Fibroblast of skin of scalp (primary cell): ENCODE data around the gene NR2F1-AS1.

ENCODE experiments used
- DNase-seq: peaks from one replicate; pipeline ENCODE4 v3.0.0-alpha.2; 2013

The NR2F1-AS1 gene

DNA sequence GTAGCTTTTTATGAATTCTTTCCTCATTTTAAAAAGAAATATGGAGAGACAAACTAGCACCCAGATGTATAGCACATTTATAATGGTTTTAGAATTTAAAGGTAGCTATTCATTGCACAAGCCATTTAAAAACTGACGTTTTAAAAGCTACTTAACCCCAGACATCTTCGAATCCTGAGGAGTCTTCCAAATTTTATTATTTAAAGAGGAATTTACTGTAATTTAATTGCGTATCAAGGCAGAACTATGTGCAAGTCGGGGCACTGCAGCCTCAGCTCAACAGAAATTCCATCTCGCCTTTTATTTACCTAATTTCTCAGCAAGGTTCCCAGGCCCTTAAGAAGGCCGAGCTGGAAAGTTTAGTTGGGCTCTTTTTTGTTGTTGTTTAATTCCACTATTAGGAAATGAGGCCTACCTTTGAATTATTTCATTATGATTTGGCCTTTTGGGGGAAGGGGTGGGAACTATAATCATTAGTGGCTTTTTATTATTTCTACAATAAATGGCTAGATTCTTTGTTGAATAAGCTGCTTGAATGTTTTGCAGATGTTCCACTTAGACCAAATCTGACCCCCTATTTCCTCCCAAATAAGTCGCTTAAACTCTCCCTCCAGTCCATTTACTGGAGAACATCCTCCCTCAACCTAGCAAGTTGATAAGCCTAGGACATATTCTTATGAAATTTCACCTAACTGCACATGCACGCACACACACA is 22.2 kb upstream of the NR2F1-AS1 start:
- DNase-seq = no peak

DNA sequence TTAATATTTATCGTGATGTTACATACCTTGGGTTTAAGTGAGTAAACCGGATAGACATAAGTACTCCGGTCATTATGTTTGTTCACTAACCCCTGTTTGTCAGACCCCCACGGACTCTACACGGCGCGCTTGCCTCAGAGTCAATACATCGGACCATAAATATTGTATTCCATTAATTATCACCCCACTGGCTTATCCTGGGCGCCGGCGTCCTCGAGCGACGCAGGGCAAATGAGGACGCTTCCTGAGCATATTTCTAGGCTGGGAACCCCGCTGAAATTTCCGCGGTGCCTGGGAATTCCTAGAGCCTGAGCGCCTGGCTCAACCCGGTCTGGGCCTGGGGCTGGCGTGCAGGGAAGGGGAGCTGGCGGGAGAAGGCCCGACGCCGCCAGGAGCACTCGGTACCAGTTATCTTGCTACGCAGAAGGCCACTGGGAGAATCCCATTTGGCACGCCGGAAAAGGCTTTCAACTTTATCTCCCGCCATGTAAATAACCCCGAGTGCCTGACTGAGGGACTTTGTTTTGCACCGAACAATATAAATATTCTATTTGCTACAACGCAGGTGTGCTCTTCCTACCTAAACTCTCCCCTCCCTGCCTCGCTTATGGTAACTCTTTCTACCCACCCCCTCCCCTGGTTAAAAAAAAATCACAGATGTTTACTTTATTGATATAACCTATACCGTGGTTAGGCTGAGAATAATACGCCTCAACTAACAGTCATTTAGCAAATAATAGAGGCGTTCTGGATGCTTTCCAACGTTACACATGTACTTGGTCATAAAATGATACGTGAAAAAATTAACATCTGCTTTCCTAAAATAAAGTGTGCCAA is 21.4 kb upstream of the NR2F1-AS1 start:
- DNase-seq = no peak

DNA sequence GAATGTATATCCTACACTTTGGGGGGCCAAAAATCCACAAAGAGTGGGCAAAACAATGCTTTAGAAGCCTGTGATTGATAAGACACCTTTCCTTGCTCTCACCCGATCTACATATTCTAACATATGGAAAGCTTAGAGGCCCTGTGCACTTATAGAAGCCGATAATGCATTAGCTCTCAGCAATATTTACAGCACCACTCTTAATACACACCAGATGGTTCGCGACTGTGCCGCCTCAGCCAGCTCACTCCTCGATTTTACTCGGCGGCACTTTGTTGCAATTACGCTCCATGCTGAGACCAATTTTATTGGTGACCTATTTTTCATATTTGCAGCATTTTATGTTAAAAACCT is 20.8 kb upstream of the NR2F1-AS1 start:
- peak; percentile 39 for DNase-seq

DNA sequence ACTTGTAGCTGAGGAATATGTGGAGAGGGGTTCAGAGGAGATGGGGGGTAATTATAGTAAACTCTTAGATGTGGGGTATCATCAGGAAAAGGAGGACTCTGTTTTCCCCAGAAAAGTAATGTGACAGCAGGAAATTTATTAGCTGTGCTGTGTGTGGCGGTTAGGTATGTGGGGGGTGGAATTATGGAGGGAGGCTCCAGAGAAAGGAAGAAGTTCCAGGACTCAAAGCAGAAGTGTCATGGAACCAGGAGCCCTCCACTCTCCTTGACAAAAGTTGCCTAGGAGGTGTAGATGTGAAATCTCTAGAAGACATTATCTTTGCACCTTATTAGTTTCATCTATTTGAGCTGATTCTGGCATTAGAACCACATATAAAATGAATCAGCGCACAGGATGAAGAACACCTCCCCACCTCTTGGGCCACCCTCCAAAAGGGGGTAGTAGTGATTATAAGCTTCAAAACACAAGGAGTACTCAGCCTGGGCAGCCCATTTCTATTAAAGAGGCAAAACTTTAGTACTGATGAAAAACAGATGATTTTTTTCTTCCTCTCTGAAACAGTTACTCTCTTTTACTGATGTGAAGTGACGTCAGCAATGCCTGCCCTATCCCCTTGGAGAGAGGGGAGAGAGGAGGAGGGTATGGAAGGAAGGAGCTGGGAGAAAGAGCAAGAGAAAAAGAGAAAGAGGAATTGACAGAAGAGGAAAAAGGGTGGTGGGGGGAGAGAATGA is 20.2 kb upstream of the NR2F1-AS1 start:
- peak; percentile 75 for DNase-seq

DNA sequence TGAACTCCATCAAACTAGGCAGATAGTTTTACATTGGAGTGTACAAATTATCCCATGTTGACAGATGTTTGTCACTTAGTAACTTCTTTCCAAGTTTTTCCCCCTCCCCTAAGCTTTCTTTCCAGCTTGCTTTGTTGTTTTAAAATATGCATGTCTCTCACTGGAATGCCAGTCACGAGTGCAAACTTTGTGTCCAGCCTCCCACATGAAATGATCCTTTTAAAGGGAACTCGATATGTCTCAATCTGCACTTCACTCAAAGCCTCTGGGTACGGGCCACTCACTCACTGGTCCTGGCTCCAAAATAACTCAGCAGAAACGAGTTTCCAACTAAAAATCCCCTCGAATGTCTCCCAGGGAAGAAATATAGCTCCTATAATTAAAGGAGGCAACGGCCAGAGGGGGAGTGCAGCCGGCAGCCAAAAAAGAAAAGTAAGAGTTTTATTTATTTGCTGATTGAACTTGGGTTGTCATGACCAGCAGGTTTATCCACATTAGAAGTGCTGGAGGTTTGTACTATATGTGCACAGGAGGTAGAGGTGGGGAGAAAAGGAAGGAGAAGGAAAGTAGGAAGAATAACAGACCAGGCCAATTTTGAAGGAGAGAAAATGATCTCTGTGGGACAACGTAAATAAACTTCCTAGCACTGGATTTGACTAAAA is 19.5 kb upstream of the NR2F1-AS1 start:
- peak; percentile 23 for DNase-seq

DNA sequence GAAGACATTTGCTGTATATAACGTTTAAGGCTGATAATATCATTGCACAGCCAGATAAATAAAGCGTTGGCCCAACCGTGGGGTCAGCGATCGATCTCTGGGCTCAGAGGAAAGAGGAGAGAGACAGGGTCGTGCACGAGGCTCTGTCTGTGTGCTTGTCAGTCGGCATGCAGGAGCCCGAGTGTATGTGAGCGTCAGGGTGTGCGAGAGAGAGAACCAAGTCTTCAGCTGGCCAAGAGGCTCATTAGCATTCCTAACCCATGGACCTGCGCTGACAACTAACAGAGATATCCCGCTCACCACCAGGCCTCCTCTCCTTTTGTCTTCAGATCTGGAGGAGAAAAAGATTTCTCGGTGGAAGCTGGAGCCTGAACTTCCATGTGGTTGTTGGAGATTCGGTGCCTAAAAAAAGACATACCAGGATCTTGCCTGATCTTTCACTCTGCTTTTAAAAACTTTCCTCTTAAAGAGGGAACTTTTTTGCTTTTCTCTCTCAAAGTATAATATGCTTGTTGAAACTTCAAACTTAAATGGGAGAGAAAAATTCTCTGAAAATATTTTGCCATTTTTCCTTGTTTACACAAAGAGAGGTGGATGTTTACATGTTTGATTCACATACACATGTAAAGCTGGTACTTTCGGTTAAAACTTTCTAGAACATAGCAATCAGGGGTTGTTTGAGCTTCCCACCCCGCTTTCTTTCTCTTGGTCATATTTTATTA is 18.5 kb upstream of the NR2F1-AS1 start:
- no peak for DNase-seq

DNA sequence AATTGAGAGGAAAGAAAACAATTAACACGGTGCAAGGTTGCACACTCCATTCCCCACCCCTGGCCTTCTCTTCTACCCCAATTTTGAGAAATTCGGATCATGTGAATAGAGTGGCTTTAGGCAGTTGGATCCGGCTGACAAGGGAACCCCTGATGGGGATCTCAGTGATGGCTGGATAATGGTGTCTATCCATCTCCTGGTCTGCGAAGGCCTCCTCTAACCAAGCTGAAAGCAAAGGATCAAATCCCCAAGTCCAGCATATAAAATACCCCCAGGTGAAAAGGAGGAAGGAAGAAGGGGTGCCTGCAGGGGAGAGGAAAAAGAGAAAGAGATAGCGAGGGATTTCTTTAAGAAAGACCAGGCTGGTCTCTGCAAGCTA is 18.0 kb upstream of the NR2F1-AS1 start:
- DNase-seq = no peak

DNA sequence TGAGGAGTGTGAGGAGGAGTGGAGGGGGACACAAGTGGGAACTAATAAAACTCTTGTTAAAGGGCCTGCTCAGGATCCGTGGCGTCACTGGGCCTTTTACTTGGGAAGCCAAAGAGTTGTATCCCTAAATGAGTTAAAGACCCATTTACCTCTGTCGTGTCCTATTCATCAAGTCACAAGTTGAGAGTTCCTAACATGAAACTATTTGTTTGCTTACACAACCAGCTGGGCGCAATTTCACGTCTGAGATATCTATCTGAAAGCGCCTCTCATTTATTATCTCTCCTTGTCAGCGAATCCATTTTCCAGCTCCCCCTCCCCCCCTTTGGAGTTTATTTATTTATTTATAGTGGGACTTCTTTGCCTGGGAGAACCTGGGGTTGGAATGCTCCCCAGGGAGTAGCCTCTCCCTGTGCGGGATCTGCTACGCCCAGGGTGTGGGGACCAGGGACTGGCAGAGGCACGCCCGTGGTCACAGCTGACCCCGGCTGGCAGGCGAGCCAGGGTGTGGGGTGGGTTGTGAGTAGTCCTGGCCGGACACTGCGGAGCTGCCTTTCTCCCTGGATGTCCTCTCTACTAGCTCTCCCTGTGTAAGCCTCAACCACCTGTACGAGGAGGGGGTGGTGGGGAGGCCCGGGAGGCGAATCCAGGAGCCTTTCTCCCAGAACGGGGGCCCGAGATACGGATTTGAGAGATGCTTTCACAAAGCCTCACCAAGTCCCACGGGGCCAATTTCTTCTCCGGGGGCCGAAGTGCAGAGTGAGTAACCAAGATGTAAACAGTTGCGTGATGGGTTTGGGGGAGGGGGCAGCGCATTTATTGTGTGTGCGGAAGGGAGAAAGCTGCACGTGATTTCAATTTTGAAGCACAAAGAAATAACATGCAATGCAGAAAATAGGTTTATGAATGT is 17.3 kb upstream of the NR2F1-AS1 start:
- no peak for DNase-seq

DNA sequence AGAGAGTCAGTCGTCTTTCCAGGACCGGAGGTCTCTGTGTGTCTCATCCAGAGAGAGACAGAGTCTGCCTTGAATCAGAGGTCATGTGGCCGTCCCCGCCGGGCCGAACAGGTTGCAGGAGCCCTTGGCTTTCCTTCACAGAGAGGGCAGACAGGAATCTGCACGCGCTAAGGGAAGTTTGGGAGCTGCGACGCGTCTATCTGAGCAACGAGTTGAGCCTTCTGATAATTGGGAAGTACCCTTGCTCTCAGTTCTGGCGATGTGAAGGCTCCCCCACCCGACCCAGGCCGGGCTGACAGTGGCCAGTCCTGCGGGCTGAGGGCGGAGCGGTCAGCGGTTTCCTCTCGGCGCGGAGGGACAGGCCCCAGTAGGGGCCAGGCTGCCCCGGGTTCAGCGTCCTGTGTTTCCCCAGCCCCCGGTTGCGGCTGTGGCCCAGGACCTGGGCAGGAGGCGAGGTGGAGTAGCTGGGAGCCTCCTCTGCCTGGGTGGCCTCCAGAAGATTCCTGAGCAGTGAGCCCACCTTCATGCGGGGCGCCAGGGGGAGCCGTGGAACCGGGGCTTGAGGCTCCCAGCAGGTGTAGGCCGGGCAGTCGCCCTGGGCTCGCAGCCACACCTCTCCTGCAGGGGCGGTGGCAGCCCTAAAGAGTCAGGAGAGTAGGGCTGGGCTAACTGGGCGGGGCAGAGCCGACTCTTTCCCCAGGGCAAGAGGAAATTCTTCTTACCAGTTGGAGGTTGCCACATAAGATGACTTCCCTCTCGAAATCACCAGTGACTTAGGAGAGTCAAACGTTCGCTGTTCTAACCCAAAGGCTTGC is 15.9 kb upstream of the NR2F1-AS1 start:
- no peak for DNase-seq

DNA sequence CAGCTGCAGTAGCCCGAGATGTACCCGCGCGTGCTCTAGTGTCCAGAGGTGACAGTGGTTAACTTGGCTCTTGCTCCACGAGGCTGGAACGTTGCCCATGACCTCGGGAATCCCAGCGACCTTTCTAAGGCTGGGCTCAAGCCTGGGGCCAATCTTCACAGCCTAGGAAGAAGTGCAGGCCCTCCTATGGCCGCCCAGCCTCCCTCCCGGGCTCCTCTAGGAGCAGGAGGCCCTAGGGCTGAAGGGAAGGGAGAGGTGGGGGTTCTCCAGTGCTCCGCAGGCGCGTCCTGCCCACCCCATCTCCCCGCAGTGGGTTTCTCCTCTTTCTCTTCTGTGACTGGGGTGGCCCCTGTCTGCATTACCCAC is 15.3 kb upstream of the NR2F1-AS1 start:
- no peak for DNase-seq

DNA sequence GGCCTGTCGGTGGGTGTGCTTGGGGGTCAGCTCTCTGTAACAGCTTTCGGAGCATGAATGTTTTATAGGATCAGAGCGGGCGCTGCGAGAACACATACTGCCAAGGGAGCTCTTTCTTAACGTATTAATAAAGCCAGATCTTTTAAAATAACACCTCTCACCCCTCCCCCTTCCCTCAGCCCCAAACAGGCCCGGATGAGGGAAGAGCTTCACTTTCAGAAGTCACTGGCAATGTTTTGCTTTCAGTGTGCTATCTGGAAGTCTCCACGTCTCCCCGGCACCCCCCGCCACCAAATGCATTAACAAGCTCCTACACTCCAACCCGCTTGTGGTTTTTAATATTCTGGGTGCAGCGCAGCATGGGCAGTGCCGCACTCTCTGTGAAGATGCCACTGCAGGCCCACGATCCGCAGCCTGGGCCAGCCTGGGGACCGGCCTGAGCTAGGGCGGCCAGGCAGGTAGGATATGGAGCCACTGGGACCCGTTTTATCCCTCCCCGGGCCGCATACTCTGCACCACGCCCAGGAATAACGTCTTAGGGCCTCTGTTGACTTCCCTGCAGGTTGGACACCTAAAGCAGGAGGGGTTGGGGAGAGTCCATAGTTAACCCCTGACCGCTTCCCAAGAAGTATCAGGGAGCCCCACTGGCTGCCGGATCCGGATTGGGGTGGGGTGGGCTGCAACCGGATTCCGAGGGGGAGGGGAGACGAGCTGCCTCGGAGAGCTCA is 14.6 kb upstream of the NR2F1-AS1 start:
- no peak for DNase-seq

DNA sequence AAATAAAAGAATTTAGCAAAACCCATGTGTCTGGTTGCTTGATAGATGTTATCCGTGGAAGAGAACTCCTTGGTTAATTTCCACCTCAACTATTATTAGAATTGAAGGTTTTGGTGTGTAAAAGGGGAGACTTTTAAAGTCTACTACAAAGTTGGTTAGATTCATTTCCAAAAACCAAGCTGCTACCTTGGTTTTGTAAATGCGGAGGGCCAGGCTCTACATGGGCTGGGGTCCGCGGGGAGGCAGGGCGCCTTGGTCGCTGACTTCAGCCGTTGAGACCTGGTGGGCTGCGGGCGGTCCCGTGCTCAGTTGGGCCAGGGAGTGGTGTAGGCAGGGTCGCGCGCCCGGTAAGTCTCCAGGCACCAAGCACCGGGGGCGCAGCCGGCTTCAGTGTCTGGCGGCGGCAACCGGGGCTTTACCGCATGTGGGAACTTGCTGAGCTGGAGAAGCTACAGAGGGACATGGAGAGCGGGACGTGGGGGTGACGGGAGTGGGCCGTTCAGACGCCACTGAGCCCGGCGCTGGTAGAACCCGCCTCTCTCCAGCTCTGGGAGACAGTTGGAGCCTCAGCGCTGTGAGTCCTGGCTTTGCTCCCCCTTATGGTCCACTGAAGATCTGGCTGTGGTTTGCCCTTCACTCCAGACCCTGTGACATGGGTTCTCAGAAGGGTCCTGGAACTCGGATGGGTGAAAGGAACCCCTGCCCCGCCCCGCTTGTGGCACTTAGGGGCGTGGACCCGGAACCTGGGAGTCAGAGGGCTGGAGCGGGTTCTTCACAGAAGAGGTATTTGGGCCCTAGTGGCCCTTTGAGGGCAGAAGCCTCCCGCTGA is 13.8 kb upstream of the NR2F1-AS1 start:
- no peak for DNase-seq

DNA sequence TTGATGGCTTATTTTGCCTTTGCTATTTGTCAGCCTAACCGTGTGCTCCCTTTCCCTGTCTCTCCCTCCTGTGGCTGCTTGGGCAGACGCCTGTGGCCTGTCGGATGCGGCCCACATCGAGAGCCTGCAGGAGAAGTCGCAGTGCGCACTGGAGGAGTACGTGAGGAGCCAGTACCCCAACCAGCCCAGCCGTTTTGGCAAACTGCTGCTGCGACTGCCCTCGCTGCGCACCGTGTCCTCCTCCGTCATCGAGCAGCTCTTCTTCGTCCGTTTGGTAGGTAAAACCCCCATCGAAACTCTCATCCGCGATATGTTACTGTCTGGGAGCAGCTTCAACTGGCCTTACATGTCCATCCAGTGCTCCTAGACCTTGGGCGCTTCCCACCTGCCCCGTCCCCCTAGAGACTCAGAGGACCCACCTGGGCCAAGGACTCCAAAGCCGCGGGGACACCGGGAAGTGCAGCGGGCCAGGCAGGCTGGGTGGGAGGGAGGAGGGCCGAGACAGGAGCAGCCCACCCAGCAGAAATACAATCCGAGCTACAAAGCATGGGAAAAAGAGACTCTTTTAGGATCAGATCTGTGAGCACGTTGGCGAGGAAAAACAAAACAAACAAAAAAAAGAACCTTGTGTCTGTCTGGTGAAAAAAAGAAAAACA is 12.6 kb upstream of the NR2F1-AS1 start:
- DNase-seq = no peak

DNA sequence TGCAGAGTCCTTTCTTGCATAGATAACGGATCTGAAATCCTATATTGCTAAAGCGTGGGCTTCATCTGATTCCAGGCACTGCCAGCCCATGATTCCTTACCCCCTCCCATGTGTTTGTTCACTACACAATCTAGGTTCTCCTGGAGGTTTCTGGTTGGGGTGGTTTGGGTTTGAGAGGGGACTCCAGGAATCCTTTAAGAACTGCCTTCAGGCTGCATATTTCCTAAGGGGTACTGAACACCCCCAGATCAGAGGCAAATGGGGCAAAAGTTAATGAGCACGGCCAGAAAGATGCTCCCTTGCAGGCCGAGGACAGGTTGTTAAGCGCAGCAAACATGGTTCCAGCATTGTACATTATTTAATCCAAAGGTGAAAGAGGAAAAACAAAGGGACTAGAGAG is 11.9 kb upstream of the NR2F1-AS1 start:
- no peak for DNase-seq

DNA sequence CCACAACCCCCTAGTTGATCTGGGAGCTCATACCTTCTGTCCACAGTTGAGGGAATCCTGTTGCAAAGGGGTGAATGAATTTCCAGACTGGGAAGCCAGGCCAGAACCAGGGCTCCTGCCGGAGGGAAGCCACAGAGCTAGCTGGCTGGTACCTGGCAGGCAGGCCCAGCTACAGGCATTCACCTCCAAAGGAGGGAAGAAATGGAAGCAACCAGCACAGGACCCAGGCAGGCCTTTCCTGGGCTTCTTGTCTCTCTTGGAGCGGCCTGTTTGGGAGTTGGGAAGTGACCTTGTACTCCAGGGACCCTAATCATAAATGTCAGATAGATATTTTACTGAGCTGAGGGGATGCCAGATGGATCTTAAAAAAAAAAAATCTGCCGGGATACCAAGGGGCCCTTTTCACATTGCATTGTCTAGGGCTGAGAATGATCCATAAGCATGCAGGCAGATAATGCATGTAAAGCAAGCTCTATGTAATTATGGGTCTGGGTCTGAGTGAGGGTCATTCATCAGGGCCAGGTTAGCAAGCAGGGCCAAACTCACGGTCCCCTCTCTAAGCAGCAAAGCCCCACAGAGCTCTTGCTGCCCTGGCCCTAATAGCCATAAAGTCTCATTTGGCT is 10.4 kb upstream of the NR2F1-AS1 start:
- DNase-seq = no peak

DNA sequence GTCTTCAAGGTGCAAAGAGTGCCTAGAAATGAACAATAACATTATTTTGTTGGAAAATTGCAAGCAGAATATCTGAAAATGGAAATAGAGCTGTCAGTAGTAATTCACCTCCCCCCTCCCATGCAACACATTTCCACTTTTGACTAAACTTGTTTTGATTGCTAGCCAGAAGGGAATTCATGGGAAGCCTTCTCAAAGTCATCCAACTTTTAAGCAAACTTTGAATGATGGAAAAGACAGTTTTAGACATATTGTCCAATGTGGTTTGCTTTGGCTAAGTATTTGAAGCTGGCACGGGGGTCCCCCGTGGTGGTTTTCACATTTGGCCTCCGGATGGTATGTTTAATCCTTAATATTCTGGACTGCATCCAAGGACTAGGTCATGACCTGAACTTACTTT is 9.5 kb upstream of the NR2F1-AS1 start:
- DNase-seq = no peak

DNA sequence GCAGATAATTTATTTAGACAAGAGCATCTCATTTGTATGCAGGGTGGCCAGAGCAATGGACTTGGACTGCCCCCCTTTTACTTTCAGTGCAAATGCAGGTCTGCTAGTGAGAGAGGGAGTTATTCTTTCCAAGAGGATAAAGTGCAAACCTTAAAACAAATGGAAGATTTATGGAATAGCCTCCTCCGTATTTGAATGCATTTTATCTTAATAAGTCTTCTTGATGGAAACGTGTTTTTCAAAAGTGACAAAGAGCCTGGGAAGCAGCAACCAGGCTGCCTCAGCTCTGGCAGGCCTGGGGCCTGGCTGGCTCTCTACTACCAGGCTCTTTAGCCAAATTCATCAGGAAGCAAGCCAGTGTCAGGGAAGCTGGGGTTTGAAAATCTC is 8.8 kb upstream of the NR2F1-AS1 start:
- DNase-seq = no peak
